GM06990 (cell line): ENCODE results near the gene DSG3.

Experiments
- DNase-seq: peaks from one replicate; pipeline ENCODE4 v3.0.0-alpha.2; 2011; ENCODE audit not compliant: insufficient read length; ENCODE audit errors: extremely low read depth
- H3K27me3 ChIP-seq: replicated peaks from 2 replicates; pipeline ENCODE4 v1.6.0; 2011; ENCODE audit warnings: low read length; ENCODE audit not compliant: control insufficient read depth, insufficient read depth
- H3K36me3 ChIP-seq: 2 replicates; pipeline ENCODE4 v1.5.1; 2011; ENCODE audit warnings: low read length; ENCODE audit not compliant: control insufficient read depth, insufficient read depth
- H3K4me3 ChIP-seq: replicated peaks from 2 replicates; pipeline ENCODE4 v1.5.1; 2011; ENCODE audit warnings: low read depth, mild to moderate bottlenecking, control low read depth, low read length
- CTCF ChIP-seq: IDR thresholded peaks from 2 replicates; pipeline ENCODE4 v1.5.1; 2011; ENCODE audit warnings: low read length, control low read depth, mild to moderate bottlenecking, inconsistent platforms; ENCODE audit not compliant: insufficient read depth, poor library complexity, severe bottlenecking

Gene DSG3

DNA sequence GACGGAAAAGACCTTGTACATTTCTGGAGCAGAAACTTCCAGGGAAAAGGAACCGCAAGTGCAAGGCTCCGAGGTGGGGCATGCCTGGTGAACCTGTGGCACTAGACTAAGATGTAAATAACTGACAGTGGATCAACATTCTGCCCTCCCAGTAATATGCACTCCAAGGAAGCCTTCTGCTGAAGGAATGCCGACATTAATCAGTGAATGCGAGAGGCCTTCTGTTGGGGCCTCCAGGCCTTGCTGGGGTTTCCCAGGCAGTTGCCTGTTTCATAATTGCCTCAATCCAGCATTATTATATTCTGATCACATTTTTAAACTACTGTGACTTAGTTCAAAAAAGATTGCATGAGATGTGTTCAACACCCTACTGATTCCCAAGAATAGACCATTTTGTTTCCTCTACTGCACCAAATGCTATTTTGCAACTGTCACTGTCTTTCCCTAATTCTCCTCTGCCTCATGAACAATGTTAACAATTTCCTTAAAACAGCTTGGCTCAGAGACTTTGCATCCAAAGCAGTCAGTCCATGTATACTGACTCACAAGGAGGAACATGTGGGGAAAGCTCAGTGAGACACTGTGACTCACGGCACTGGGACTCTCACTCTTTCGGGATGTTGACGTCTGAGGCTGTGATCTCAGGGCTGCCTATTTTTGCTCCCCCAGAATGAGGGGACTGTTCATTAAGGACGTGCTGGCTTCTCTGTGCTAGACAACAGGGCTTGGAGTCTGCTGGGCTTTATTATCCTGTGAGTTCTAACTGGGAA, 39.9 kb downstream of the DSG3 start:
- no peak for TF ChIP-seq CTCF
- DNase-seq, result no peak
- Histone ChIP-seq H3K36me3 (no peaks in the 10 kb centered on the region), H3K27me3 (no peaks in the 10 kb centered on the region), H3K4me3 (no peak overlapping the region)

DNA sequence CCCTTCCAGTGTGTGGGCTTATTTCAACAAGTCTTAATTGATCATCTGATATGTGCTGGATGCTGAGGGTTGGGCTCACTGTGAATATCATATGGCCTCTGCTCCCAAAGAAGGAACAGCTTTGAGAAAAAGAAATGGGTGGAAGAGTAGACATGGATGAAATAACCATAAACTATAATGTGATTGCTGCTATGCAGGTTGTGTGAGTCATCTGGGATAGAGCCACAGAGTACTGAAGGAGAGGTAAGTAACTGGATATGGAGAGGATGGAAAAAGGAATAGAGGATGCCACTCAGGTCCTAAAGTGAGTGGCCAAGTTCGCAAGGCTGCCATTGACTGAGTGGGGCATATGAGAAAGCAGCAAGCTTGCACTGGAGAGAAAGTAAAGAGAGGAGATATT, 41.8 kb downstream of the DSG3 start:
- no peaks in the 10 kb centered on the region for H3K36me3 ChIP-seq
- H3K4me3 ChIP-seq, result no peak overlapping the region
- H3K27me3 ChIP-seq, result no peaks in the 10 kb centered on the region
- TF ChIP-seq CTCF, result no peak
- DNase-seq, result no peak

DNA sequence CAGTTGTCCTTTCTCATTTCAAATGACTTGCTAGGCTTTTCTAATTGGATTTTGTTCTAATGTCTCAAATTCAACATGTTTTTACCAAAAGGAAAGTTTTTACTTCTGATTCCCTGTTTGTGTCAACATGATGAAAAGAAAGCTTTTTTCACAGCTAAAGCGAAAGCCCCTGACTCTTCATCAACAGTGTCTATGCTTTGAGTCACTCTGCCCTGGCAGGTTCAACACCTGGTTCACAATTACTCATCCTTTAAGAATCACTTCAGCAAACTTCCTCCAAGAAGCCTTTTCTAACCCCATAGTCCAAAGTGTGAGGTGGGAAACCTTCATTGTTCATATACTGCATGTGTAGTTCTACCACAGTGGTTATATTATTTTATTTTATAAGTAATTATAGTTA, 42.8 kb downstream of the DSG3 start:
- Histone ChIP-seq H3K4me3 (no peak overlapping the region), H3K27me3 (no peaks in the 10 kb centered on the region), H3K36me3 (no peaks in the 10 kb centered on the region)
- no peak for TF ChIP-seq CTCF
- peak; percentile 56 for DNase-seq

DNA sequence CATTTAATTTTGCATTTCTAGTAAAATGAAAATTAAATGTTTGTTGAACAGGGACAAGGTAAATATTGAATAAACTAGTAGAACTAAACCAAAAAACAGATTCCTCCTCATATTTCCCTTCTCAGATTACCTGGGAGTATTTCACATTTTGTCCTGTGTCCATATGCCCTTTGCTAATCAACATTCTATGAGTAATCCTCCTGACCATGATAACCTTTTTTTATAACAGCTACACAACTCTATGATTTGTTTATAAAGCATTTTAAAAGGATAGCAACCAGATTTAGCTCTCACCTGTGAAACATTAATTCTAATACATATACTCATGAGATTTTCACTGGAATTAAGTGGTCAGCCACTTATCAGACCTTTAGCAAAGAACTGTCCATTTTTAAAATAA, 43.3 kb downstream of the DSG3 start:
- no peak for TF ChIP-seq CTCF
- H3K27me3 ChIP-seq, result no peaks in the 10 kb centered on the region
- no peak for DNase-seq
- no peaks in the 10 kb centered on the region for H3K36me3 ChIP-seq
- no peak overlapping the region for H3K4me3 ChIP-seq

- no peak for TF ChIP-seq CTCF
- Histone ChIP-seq H3K27me3 (no peaks in the 10 kb centered on the region), H3K4me3 (no peak overlapping the region), H3K36me3 (no peaks in the 10 kb centered on the region)
- no peak for DNase-seq
These were observed 44.0 kb downstream of the DSG3 start for GRCh38 chr18:31491586-31491985.

GRCh38 chr18:31492671-31493070, 45.1 kb downstream of the DSG3 start:
- Histone ChIP-seq H3K36me3 (no peaks in the 10 kb centered on the region), H3K4me3 (no peak overlapping the region), H3K27me3 (no peaks in the 10 kb centered on the region)
- no peak for DNase-seq
- TF ChIP-seq CTCF, result no peak
